Rectal smooth muscle tissue (tissue), 1 donor: Measurements from ENCODE around the gene SESN3.
"Not testable (repeated sequence)": the region's sequence is repeated elsewhere in the genome, so short reads cannot be mapped to it uniquely, and the experiment has no call there.

Experiments
- H3K27ac ChIP-seq: one replicate; pipeline ENCODE4 v1.7.0; 2013; ENCODE audit warnings: low read depth, low read length, inconsistent platforms
- H3K27me3 ChIP-seq: one replicate; pipeline ENCODE4 v1.7.0; 2013; ENCODE audit warnings: low read length; ENCODE audit not compliant: control insufficient read depth, insufficient read depth
- H3K36me3 ChIP-seq: one replicate; pipeline ENCODE4 v1.7.0; 2013; ENCODE audit warnings: low read length; ENCODE audit not compliant: control insufficient read depth, insufficient read depth
- H3K4me1 ChIP-seq: one replicate; pipeline ENCODE4 v1.7.0; 2013; ENCODE audit warnings: low read length; ENCODE audit not compliant: control insufficient read depth, insufficient read depth
- H3K4me3 ChIP-seq: one replicate; pipeline ENCODE4 v1.7.0; 2013; ENCODE audit warnings: low read length
- H3K9ac ChIP-seq: one replicate; pipeline ENCODE4 v1.7.0; 2013; ENCODE audit warnings: low read length

The SESN3 gene

GRCh38 chr11:95231127-95231880 is at the start of gene SESN3:
Gene SESN3 (minus strand): TSS chr11:95231202. CDS start chr11:95230860, 342 bp downstream.
- Histone ChIP-seq H3K36me3 (no peaks in the 10 kb centered on the region), H3K27me3 (no peaks in the 10 kb centered on the region), H3K27ac (peak within 1 kb of the TSS; percentile 79), H3K4me1 (peaks cover 9% of the 10 kb centered on the region), H3K4me3 (peak within 1 kb of the TSS; percentile 74), H3K9ac (peak within 1 kb of the TSS; percentile 77)

GRCh38 chr11:95279921-95280868 is 49.2 kb upstream of the SESN3 start:
- Histone ChIP-seq H3K36me3 (no peaks in the 10 kb centered on the region), H3K9ac (no peak overlapping the region), H3K27ac (no peak overlapping the region), H3K27me3 (no peaks in the 10 kb centered on the region), H3K4me3 (no peak overlapping the region), H3K4me1 (peaks cover 5% of the 10 kb centered on the region)

GRCh38 chr11:95277868-95278267 is 46.9 kb upstream of the SESN3 start:
- Histone ChIP-seq H3K4me1 (peaks cover 5% of the 10 kb centered on the region), H3K27me3 (no peaks in the 10 kb centered on the region), H3K4me3 (no peak overlapping the region), H3K36me3 (no peaks in the 10 kb centered on the region), H3K9ac (no peak overlapping the region), H3K27ac (no peak overlapping the region)

- H3K36me3 ChIP-seq: no peaks in the 10 kb centered on the region
- H3K9ac ChIP-seq: no peak overlapping the region
- no peaks in the 10 kb centered on the region for H3K27me3 ChIP-seq
- H3K4me1 ChIP-seq: no peaks in the 10 kb centered on the region
- H3K4me3 ChIP-seq: no peak overlapping the region
- no peak overlapping the region for H3K27ac ChIP-seq
These were observed 45.1 kb upstream of the SESN3 start for GRCh38 chr11:95276139-95276538.

- not testable (repeated sequence) for H3K27ac ChIP-seq, H3K4me3 ChIP-seq, H3K9ac ChIP-seq, H3K4me1 ChIP-seq, H3K27me3 ChIP-seq, H3K36me3 ChIP-seq
These were observed 42.6 kb upstream of the SESN3 start for GRCh38 chr11:95273618-95274017.

GRCh38 chr11:95269036-95269819 is 38.2 kb upstream of the SESN3 start:
- Histone ChIP-seq H3K27ac (no peak overlapping the region), H3K27me3 (no peaks in the 10 kb centered on the region), H3K4me1 (no peaks in the 10 kb centered on the region), H3K4me3 (no peak overlapping the region), H3K36me3 (no peaks in the 10 kb centered on the region), H3K9ac (no peak overlapping the region)

GRCh38 chr11:95268391-95268790 is 37.4 kb upstream of the SESN3 start:
- Histone ChIP-seq H3K36me3 (no peaks in the 10 kb centered on the region), H3K4me3 (no peak overlapping the region), H3K27me3 (no peaks in the 10 kb centered on the region), H3K4me1 (no peaks in the 10 kb centered on the region), H3K9ac (no peak overlapping the region), H3K27ac (no peak overlapping the region)

GRCh38 chr11:95267601-95268213 is 36.7 kb upstream of the SESN3 start:
- H3K27me3 ChIP-seq: no peaks in the 10 kb centered on the region
- no peak overlapping the region for H3K4me3 ChIP-seq
- no peaks in the 10 kb centered on the region for H3K36me3 ChIP-seq
- H3K9ac ChIP-seq: no peak overlapping the region
- no peaks in the 10 kb centered on the region for H3K4me1 ChIP-seq
- no peak overlapping the region for H3K27ac ChIP-seq

GRCh38 chr11:95266751-95267374 is 35.9 kb upstream of the SESN3 start:
- H3K27ac ChIP-seq: peak overlapping the region; percentile 27
- no peaks in the 10 kb centered on the region for H3K36me3 ChIP-seq
- H3K9ac ChIP-seq: no peak overlapping the region
- no peaks in the 10 kb centered on the region for H3K27me3 ChIP-seq
- no peak overlapping the region for H3K4me3 ChIP-seq
- H3K4me1 ChIP-seq: no peaks in the 10 kb centered on the region

GRCh38 chr11:95264881-95265280 is 33.9 kb upstream of the SESN3 start:
- Histone ChIP-seq H3K4me3 (no peak overlapping the region), H3K9ac (no peak overlapping the region), H3K36me3 (no peaks in the 10 kb centered on the region), H3K27me3 (no peaks in the 10 kb centered on the region), H3K4me1 (no peaks in the 10 kb centered on the region), H3K27ac (no peak overlapping the region)

- Histone ChIP-seq H3K36me3 (no peaks in the 10 kb centered on the region), H3K27me3 (no peaks in the 10 kb centered on the region), H3K4me3 (no peak overlapping the region), H3K9ac (no peak overlapping the region), H3K27ac (no peak overlapping the region), H3K4me1 (no peaks in the 10 kb centered on the region)
These were observed 32.2 kb upstream of the SESN3 start for GRCh38 chr11:95262994-95263765.
